ENCODE data around the gene TMEM141.
"Not testable (repeated sequence)": the region's sequence is repeated elsewhere in the genome, so short reads cannot be mapped to it uniquely, and the experiment has no call there.

TMEM141 gene

DNA sequence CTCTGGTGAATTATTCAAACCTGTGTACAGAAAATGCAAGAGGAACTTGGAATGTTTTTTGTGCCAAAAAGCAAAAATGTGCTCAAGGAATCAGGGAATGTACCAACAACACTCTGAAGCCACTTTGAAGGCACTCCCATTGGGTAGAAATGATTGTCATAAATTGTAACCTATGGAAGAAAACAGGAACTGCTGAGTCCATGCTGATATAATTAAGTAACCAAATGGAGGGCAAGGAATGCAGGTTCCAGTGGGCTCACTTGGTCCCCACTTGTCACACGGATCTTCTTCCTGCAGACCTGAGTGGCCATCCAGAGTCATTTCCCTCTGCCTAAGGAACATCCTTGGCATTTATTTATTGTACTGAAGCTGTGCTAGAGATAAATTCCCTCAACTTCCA lies 39.9 kb upstream of the TMEM141 start:
- H3K4me3 ChIP-seq (ENCODE audit: low read length) = no peak overlapping the region
- DNase-seq (ENCODE audit: low read depth) = no peak
- TF ChIP-seq, protein P1, sequence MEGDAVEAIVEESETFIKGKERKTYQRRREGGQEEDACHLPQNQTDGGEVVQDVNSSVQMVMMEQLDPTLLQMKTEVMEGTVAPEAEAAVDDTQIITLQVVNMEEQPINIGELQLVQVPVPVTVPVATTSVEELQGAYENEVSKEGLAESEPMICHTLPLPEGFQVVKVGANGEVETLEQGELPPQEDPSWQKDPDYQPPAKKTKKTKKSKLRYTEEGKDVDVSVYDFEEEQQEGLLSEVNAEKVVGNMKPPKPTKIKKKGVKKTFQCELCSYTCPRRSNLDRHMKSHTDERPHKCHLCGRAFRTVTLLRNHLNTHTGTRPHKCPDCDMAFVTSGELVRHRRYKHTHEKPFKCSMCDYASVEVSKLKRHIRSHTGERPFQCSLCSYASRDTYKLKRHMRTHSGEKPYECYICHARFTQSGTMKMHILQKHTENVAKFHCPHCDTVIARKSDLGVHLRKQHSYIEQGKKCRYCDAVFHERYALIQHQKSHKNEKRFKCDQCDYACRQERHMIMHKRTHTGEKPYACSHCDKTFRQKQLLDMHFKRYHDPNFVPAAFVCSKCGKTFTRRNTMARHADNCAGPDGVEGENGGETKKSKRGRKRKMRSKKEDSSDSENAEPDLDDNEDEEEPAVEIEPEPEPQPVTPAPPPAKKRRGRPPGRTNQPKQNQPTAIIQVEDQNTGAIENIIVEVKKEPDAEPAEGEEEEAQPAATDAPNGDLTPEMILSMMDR (conservative IDR thresholded peaks at IDR 0.05; ENCODE audit: low read length) = no peak

DNA sequence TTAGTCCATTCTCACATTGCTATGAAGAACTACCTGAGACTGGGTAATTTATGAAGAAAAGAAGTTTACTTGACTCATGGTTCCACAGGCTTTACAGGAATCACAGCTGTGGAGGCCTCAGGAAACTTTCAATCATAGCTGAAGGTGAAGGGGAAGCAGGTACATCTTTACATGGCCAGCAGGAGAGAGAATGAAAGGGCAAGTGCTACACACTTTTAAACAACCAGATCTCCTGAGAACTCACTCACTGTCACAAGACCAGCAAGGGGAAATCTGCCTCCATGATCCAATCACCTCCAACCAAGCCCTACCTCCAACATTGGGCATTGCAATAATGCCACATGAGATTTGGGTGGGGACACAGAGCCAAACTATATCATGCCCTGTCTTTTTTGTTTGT lies 39.3 kb upstream of the TMEM141 start:
- TF ChIP-seq, protein P1 (conservative IDR thresholded peaks at IDR 0.05; ENCODE audit: low read length) = no peak
- DNase-seq (ENCODE audit: low read depth) = no peak

DNA sequence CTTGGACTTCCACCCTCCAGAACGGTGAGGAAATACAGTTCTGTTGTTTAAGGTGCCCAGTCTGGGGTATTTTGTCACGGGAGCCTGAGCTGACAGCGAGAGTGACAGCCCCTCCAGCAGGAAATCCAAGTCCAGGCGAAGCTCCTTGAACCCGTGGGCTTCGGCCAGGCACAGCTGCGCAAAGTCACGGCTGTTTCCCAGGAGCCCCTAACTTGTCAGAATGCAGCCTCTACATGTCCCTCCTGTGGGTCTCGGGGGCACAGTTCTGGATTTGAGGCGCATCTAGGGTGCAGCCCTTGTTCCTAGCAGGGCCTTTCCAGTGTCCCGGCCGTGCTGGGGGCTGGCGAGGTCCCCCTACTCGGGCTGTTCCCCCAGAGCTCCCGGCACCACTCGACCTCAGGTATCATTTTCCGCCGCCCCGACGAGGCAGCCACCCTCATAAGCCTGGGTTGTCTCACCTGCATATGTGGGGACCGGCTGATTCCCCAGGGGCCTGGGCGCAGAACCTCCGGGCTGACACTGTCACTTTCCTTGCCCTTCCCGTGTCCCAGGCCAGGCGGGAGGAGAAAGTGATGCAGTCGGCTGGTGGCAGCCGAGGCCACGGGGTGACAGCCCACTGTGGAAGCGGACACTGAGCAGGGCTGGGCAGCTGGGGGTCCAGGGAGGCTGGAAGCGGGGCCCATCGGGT lies 37.6 kb upstream of the TMEM141 start:
- H3K4me3 ChIP-seq (ENCODE audit: low read length) = no peak overlapping the region
- TF ChIP-seq, protein P1 (conservative IDR thresholded peaks at IDR 0.05; ENCODE audit: low read length) = no peak
- no peak for DNase-seq (ENCODE audit: low read depth)

More for the DNA sequence above, 39.3 kb upstream of the TMEM141 start:
- H3K4me3 ChIP-seq (ENCODE audit: low read length) = no peak overlapping the region

DNA sequence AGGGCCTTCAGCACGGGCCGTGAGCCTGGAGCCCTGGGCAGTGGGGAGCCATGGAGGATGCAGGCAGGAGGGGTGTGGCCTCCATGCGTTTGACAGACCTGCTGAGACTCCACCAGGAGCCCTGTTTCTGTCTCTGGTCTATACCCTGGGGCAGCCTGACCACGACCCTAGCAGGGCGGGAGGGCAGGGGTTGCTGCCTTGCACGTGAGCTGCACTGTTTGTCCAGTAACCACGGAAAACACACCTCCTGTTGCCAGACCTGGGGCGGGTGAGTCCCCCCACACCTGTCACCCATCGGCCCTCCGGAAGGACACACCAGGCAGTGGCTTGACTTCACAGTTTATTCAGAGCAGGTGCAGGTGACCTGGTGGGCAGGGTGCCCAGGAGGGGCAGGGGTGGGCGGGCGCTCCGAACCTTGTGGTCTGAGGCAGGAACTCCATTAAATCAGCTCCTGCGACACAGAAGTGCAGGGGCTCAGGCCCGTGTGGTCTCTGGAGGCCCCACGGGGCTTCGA lies 37.0 kb upstream of the TMEM141 start:
- no peak overlapping the region for H3K4me3 ChIP-seq (ENCODE audit: low read length)
- DNase-seq (ENCODE audit: low read depth) = no peak
- TF ChIP-seq, protein P1 (conservative IDR thresholded peaks at IDR 0.05; ENCODE audit: low read length) = no peak

DNA sequence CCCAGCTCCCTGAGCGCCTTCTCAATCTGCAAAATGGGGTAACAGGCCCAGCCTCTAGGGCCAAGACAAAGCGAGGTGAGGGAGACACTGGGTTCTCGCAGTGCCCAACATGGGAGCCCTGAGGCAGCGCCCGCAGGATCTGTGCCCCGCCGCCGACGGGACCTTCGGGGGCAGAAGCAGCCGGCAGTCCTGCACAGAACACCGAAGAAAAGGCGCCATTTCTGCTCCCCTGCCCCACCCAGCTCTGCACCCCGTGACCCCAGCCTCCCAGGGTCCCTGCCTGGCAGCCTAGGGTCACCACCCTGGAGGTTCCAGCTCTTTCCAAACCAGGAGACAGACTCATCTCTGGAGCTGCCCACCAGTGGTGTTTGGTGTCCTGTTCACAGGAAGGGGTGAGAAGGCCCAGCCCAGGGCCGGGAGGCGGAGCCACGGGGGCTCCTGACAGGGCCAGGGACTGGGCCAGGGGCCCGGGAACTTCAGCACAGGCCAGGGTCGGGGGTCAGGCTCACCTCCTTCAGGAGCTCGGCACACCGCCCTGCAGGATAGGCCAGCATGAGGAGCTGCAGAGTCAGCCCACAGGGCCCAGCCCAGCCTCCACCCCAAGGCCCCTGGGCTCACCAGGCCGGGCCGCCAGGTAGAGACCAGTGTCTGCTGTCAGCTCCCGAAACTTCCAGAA lies 36.4 kb upstream of the TMEM141 start:
- no peak for DNase-seq (ENCODE audit: low read depth)
- H3K4me3 ChIP-seq (ENCODE audit: low read length) = no peak overlapping the region
- TF ChIP-seq, protein P1 (conservative IDR thresholded peaks at IDR 0.05; ENCODE audit: low read length) = no peak

DNA sequence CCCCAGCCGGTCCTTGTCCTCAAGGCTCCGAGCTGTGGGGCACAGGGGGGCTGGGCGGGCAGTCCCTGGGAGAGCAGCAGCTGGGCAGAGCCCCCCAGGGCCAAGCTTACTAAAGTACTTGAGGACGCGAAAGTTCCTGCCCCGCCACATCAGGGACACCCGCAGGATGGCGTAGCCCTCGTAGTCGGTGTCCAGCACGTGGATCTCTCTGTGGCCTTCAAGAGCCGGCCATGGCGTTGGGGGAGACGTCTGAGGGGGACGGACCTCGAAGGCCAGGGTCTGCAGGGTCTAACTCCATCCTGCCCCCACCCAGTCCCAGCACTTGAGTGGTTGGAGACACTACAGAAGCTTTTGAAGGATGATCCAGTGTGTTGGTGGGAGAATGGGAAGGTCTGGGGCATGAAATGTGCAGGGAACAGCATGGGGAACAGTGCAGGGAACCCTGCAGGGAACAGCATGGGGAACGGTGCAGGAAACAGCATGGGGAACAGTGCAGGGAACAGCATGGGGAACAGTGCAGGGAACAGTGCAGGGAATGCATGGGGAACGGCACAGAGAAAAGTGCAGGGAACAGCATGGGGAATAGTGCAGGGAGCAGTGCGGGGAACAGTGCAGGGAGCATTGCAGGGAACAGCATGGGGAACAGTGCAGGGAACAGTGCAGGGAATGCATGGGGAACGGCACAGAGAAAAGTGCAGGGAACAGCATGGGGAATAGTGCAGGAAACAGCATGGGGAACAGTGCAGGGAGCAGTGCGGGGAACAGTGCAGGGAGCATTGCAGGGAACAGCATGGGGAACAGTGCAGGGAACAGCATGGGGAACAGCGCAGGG lies 35.6 kb upstream of the TMEM141 start:
- not testable (repeated sequence) for H3K4me3 ChIP-seq (ENCODE audit: low read length); DNase-seq (ENCODE audit: low read depth)

DNA sequence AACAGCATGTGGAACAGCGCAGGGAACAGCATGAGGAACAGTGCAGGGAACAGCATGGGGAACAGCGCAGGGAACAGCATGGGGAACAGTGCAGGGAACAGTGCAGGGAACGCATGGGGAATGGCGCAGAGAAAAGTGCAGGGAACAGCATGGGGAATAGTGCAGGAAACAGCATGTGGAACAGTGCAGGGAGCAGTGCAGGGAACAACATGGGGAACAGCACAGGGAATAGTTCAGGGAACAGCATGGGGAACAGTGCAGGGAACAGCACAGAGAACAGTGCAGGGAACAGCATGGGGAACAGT lies 35.1 kb upstream of the TMEM141 start:
- no peak overlapping the region for H3K4me3 ChIP-seq (ENCODE audit: low read length)
- TF ChIP-seq, protein P1 (conservative IDR thresholded peaks at IDR 0.05; ENCODE audit: low read length) = no peak
- no peak for DNase-seq (ENCODE audit: low read depth)

All from AG10803 (cell line).